IMR-90 (cell line): ENCODE measurements around the gene CRYBB1. TPM values are rescaled to one million over a fixed set of nuclear protein-coding genes. Genes with fewer than 3 reads are reported as not detected.

Source experiments
- ATAC-seq: fragments of 200-7000 bp; cut with Tn5 transposase; 2 replicates; pipeline ENCODE4 v1.9.1; 2020; ENCODE audit warnings: low read depth, mild to moderate bottlenecking, moderate library complexity
- BruUV-seq: library from RNA; stranded (reverse); fragments of 400-500 nt; replicated peaks from 2 replicates; lab custom pipeline; 2021; lab: Mats Ljungman, UMichigan
- CTCF ChIA-PET: fragments of 300-600 bp; formaldehyde crosslinking; extraction: SDS; loops from one replicate; lab custom pipeline; 2021; ENCODE audit warnings: antibody characterized with exemption; lab: Yijun Ruan, JAX
- POLR2A ChIA-PET: fragments of 300-600 bp; sonication (Branson Sonifier 250); formaldehyde crosslinking; loops from one replicate; lab custom pipeline; 2022; ENCODE audit warnings: antibody characterized with exemption; ENCODE audit not compliant: unreplicated experiment; lab: Charles Lee
- DNase-seq: peaks from one replicate; pipeline ENCODE4 v3.0.0; 2013
- H2AFZ ChIP-seq: replicated peaks from 2 replicates; pipeline ENCODE3; 2013; ENCODE audit warnings: low read length, mild to moderate bottlenecking; ENCODE audit not compliant: poor library complexity
- H2AK5ac ChIP-seq: 2 replicates; pipeline ENCODE4 v1.6.1; 2013; ENCODE audit warnings: low read depth, low read length, inconsistent platforms
- H2AK9ac ChIP-seq: replicated peaks from 2 replicates; pipeline ENCODE3; 2013; ENCODE audit warnings: mild to moderate bottlenecking, low read depth, low read length, moderate library complexity; ENCODE audit not compliant: poor library complexity
- H2BK120ac ChIP-seq: 2 replicates; pipeline ENCODE4 v1.6.1; 2013; ENCODE audit warnings: low read depth, low read length, inconsistent platforms
- H2BK15ac ChIP-seq: 3 replicates; pipeline ENCODE4 v1.6.1; 2013; ENCODE audit warnings: low read depth, low read length, inconsistent platforms
- H2BK20ac ChIP-seq: 2 replicates; pipeline ENCODE4 v1.6.1; 2013; ENCODE audit warnings: low read depth, mild to moderate bottlenecking, inconsistent platforms, low read length, moderate library complexity
- H2BK5ac ChIP-seq: 2 replicates; pipeline ENCODE4 v1.6.1; 2013; ENCODE audit warnings: mild to moderate bottlenecking, low read depth, low read length, inconsistent platforms; ENCODE audit not compliant: poor library complexity, severe bottlenecking
- H3K14ac ChIP-seq: replicated peaks from 2 replicates; pipeline ENCODE4 v1.6.1; 2013; ENCODE audit warnings: low read depth, low read length, inconsistent platforms
- H3K18ac ChIP-seq: 2 replicates; pipeline ENCODE4 v1.6.1; 2013; ENCODE audit warnings: low read depth, low read length, control low read depth
- H3K23ac ChIP-seq: 2 replicates; pipeline ENCODE4 v1.6.1; 2013; ENCODE audit warnings: low read depth, low read length, inconsistent platforms
- H3K27ac ChIP-seq: 2 replicates; pipeline ENCODE4 v1.5.1; 2013; ENCODE audit warnings: mild to moderate bottlenecking, control low read depth, low read length; ENCODE audit not compliant: insufficient read depth
- H3K27me3 ChIP-seq: 2 replicates; pipeline ENCODE4 v1.6.1; 2013; ENCODE audit warnings: low read length; ENCODE audit not compliant: control insufficient read depth, insufficient read depth
- H3K36me3 ChIP-seq: 2 replicates; pipeline ENCODE4 v1.6.1; 2013; ENCODE audit warnings: low read length, mixed read lengths; ENCODE audit not compliant: control insufficient read depth, insufficient read depth
- H3K4ac ChIP-seq: 2 replicates; pipeline ENCODE4 v1.6.1; 2013; ENCODE audit warnings: low read depth, low read length, inconsistent platforms
- H3K4me1 ChIP-seq: 2 replicates; pipeline ENCODE4 v1.6.1; 2013; ENCODE audit warnings: low read length, mixed read lengths; ENCODE audit not compliant: control insufficient read depth, insufficient read depth
- H3K4me2 ChIP-seq: 2 replicates; pipeline ENCODE4 v1.6.1; 2013; ENCODE audit warnings: low read depth, mild to moderate bottlenecking, control low read depth, low read length, moderate library complexity
- H3K4me3 ChIP-seq: 2 replicates; pipeline ENCODE4 v1.5.1; 2013; ENCODE audit warnings: low read depth, mild to moderate bottlenecking, control low read depth, low read length, moderate library complexity; ENCODE audit not compliant: insufficient read depth
- H3K56ac ChIP-seq: 2 replicates; pipeline ENCODE4 v1.6.1; 2013; ENCODE audit warnings: low read length, inconsistent platforms; ENCODE audit not compliant: insufficient read depth; ENCODE audit errors: extremely low read depth
- H3K79me1 ChIP-seq, 2 experiments: 2 replicates each; pipeline ENCODE4 v1.6.1; 2013; ENCODE audit warnings: low read length in 2 of 2, inconsistent platforms in 1 of 2, low read depth in 1 of 2
- H3K9ac ChIP-seq: 2 replicates; pipeline ENCODE4 v1.6.1; 2013; ENCODE audit warnings: low read depth, low read length, control low read depth
- H3K9me1 ChIP-seq: 2 replicates; pipeline ENCODE4 v1.6.1; 2013; ENCODE audit warnings: low read length, inconsistent platforms; ENCODE audit not compliant: insufficient read depth
- H3K9me3 ChIP-seq: 2 replicates; pipeline ENCODE4 v1.6.1; 2013; ENCODE audit warnings: low read length; ENCODE audit not compliant: control insufficient read depth, insufficient read depth
- H4K20me1 ChIP-seq: 2 replicates; pipeline ENCODE4 v1.6.1; 2013; ENCODE audit warnings: low read length, inconsistent platforms; ENCODE audit not compliant: insufficient read depth
- H4K5ac ChIP-seq: 2 replicates; pipeline ENCODE4 v1.6.1; 2013; ENCODE audit warnings: mild to moderate bottlenecking, low read depth, low read length, control low read depth
- H4K8ac ChIP-seq, 2 experiments: 2 replicates each; pipeline ENCODE4 v1.6.1; 2013; ENCODE audit warnings: low read depth in 2 of 2, low read length in 2 of 2, control low read depth in 1 of 2, inconsistent platforms in 1 of 2
- H4K91ac ChIP-seq: 2 replicates; pipeline ENCODE4 v1.6.1; 2013; ENCODE audit warnings: low read depth, low read length, inconsistent platforms; ENCODE audit not compliant: insufficient read depth
- BHLHE40 ChIP-seq: fragments of 150-350 bp; IDR thresholded peaks from 2 replicates; pipeline ENCODE4 v1.6.1; 2016; ENCODE audit warnings: mild to moderate bottlenecking, low read depth, low read length
- CEBPB ChIP-seq: IDR thresholded peaks from 2 replicates; pipeline ENCODE4 v1.6.1; 2012; ENCODE audit warnings: low read depth, low read length, improper control_type of control experiment
- CHD1 ChIP-seq: IDR thresholded peaks from 2 replicates; pipeline ENCODE4 v1.6.1; 2012; ENCODE audit warnings: low read depth, low read length, improper control_type of control experiment
- CTCF ChIP-seq: conservative IDR thresholded peaks from 2 replicates; pipeline ENCODE4 v1.5.1; 2012; ENCODE audit warnings: mild to moderate bottlenecking, low read depth, low read length, improper control_type of control experiment
- FOS ChIP-seq: fragments of 150-350 bp; IDR thresholded peaks from 2 replicates; pipeline ENCODE4 v1.6.1; 2016; ENCODE audit warnings: low read depth, low read length
- MAFK ChIP-seq: IDR thresholded peaks from 2 replicates; pipeline ENCODE4 v1.6.1; 2012; ENCODE audit warnings: low read depth, low read length, improper control_type of control experiment
- MAZ ChIP-seq: IDR thresholded peaks from 2 replicates; pipeline ENCODE4 v1.6.1; 2012; ENCODE audit warnings: low read depth, mild to moderate bottlenecking, low read length, improper control_type of control experiment, moderate library complexity, borderline replicate concordance
- MXI1 ChIP-seq: IDR thresholded peaks from 2 replicates; pipeline ENCODE4 v1.6.1; 2012; ENCODE audit warnings: low read depth, mild to moderate bottlenecking, low read length, moderate library complexity, borderline replicate concordance
- POLR2A ChIP-seq: IDR thresholded peaks from 2 replicates; pipeline ENCODE4 v1.6.1; 2012; ENCODE audit warnings: mild to moderate bottlenecking, low read depth, low read length
- RAD21 ChIP-seq: IDR thresholded peaks from 2 replicates; pipeline ENCODE4 v1.6.1; 2012; ENCODE audit warnings: low read length, improper control_type of control experiment
- RFX5 ChIP-seq: IDR thresholded peaks from 2 replicates; pipeline ENCODE4 v1.8.0; 2012; ENCODE audit warnings: low read depth, mild to moderate bottlenecking, low read length, moderate library complexity
- SMC3 ChIP-seq: fragments of 150-350 bp; IDR thresholded peaks from 2 replicates; pipeline ENCODE4 v1.6.1; 2016; ENCODE audit warnings: low read depth, mild to moderate bottlenecking, antibody characterized with exemption, low read length, moderate library complexity
- USF2 ChIP-seq: fragments of 150-350 bp; IDR thresholded peaks from 2 replicates; pipeline ENCODE4 v1.6.1; 2017; ENCODE audit warnings: mild to moderate bottlenecking, antibody characterized with exemption, low read length, low read depth
- WGBS, 2 experiments: methylation state at CpG; one replicate each; pipeline versions ENCODE4 v1.1.5 to v1.1.7; 2013; ENCODE audit warnings: missing lambda C conversion rate in 2 of 2; ENCODE audit not compliant: insufficient read length in 1 of 2; ENCODE audit errors: extremely low coverage in 2 of 2; 5-methylcytosine and 5-hydroxymethylcytosine counted together
- dilution Hi-C: fragments of 300-500 bp; cut with HindIII; formaldehyde crosslinking; loops from one replicate; pipeline ENCODE4 v1.14.3; 2018; ENCODE audit warnings: low sequenced_read_pairs; ENCODE audit not compliant: unreplicated experiment
- in situ Hi-C: fragments of 300-500 bp; cut with MboI; formaldehyde crosslinking; loops from 3 replicates; pipeline ENCODE4 v1.14.3; 2019; ENCODE audit warnings: low sequenced_read_pairs, inconsistent platforms, mixed read lengths
- intact Hi-C: fragments of 100-400 bp; cut with micrococcal nuclease; formaldehyde crosslinking; loops from 2 replicates; pipeline ENCODE4 v1.10.0; 2022
- polyA plus RNA-seq, 3 experiments: library from polyadenylated mRNA; depleted of rRNA; stranded (reverse); fragments of >200 nt; gene quantifications; 2 replicates each; pipeline ENCODE4 v1.2.3, GENCODE V29; 2012; ENCODE audit warnings: low replicate concordance in 1 of 3
- total RNA-seq: library from RNA; depleted of rRNA; stranded (reverse); fragments of >200 nt; gene quantifications from 2 replicates; pipeline ENCODE4 v1.2.3, GENCODE V29; 2012
- TF ChIP-seq, protein P1 (sequence below): fragments of 150-350 bp; IDR thresholded peaks from 2 replicates; pipeline ENCODE4 v1.6.1; 2016; ENCODE audit warnings: low read depth, mild to moderate bottlenecking, low read length, moderate library complexity, borderline replicate concordance

The CRYBB1 gene
- total and polyA plus RNA-seq, 2 of the 4 experiments (the other 2 are of a cell fraction) = not detected

DNA sequence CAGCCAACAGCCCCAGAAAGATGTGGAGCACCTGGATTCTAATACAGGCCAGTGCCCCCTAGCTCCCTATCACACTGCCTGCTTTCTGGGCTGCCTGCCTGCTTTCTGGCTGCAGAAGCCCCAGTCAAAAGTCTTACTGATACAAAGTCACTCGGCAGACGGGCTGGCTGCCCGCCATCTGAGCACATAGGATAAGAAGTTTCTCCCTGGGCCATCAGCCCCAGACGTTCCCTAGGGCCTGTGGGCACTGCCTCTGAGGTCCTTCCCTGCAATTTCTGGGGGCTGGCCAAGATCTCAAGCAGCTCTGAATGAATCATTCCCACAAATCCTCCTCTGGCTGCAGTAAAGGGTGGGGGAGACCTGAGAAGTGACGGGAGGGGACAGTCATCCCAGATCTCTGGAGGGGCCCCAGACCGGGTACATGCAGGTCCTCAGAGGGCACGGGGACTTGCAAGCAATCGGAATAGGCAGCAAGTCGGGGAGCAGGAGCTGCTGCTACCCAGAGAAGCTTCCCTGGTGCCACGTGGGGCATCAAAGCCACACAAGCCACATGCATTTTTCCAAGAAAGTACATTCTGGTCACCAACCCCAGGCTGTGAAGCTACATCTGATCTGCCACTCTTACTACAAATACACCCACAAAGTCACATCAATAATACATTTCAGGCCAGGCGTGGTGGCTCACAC lies 32.6 kb downstream of the CRYBB1 start:
- H3K9me3 ChIP-seq = no peaks in the 10 kb centered on the region
- H3K4me3 ChIP-seq = no peak overlapping the region
- H3K4ac ChIP-seq = 0 out of 2 replicates have a peak overlapping the region, but pooled peaks have one; percentile 1
- no peak overlapping the region for H2BK20ac ChIP-seq
- no peaks in the 10 kb centered on the region for H3K27me3 ChIP-seq
- peak overlapping the region; percentile 8 for H2BK120ac ChIP-seq
- no peaks in the 10 kb centered on the region; the same call in 1 of the 2 replicates for H3K36me3 ChIP-seq
- H2AK9ac ChIP-seq = peak overlapping the region; percentile 71
- peak overlapping the region; percentile 37 for H2AFZ ChIP-seq
- CTCF ChIA-PET = interaction anchor here (1.0 kb wide), 1 partner anchor 15 kb away, joined by 4 read pairs; no protein-coding TSS in a partner anchor
- peaks cover 13% of the 10 kb centered on the region for H3K4me1 ChIP-seq
- dilution Hi-C loops (no loop called here), intact Hi-C loops (loop anchor here (5.0 kb wide), 1 partner anchor 73 kb away; the partner anchor contains the start of gene TFIP11), in situ Hi-C loops (no loop called here)
- H4K91ac ChIP-seq = no peak overlapping the region
- POLR2A ChIA-PET = interaction anchor here (0.6 kb wide), 1 partner anchor 27 kb away, joined by 3 read pairs; no protein-coding TSS in a partner anchor
- H3K79me1 ChIP-seq = peaks cover 42 to 77% of the 10 kb centered on the region in 2 experiments
- DNase-seq = peak; percentile 79
- H3K27ac ChIP-seq = no peak overlapping the region
- peak overlapping the region; percentile 13; the same call in 1 of the 2 replicates for H3K14ac ChIP-seq
- H2AK5ac ChIP-seq = peak overlapping the region; percentile 75
- H3K4me2 ChIP-seq = peak overlapping the region; percentile 11; the same call in 1 of the 2 replicates
- H3K56ac ChIP-seq = no peak overlapping the region
- H4K20me1 ChIP-seq = peaks cover 35% of the 10 kb centered on the region; the same call in 1 of the 2 replicates
- H2BK15ac ChIP-seq = no peak overlapping the region
- H3K9me1 ChIP-seq = peaks cover 24% of the 10 kb centered on the region
- H4K8ac ChIP-seq = no peak overlapping the region; a peak in 1 of 4 replicates
- no peak overlapping the region for H3K23ac ChIP-seq
- peak; percentile 24 for ATAC-seq
- no TSS peak for BruUV-seq
- 0% methylated on average over 3 of the region's 11 CpGs; no CpG with 5 or more reads in 1 of the 2 experiments for WGBS, 2 experiments
- H4K5ac ChIP-seq = no peak overlapping the region
- H3K9ac ChIP-seq = no peak overlapping the region
- H3K18ac ChIP-seq = no peak overlapping the region
- peak overlapping the region; percentile 24 for H2BK5ac ChIP-seq
- TF ChIP-seq CTCF (no peak), RAD21 (no peak), FOS (peak; percentile 44), POLR2A (no peak), MAFK (no peak), MXI1 (no peak), RFX5 (no peak), CHD1 (no peak), USF2 (no peak), SMC3 (peak; percentile 12; the same call in 1 of the 2 replicates), CEBPB (no peak), MAZ (0 out of 2 replicates have a peak, but pooled peaks have one; percentile 13), BHLHE40 (no peak)
- TF ChIP-seq, protein P1, sequence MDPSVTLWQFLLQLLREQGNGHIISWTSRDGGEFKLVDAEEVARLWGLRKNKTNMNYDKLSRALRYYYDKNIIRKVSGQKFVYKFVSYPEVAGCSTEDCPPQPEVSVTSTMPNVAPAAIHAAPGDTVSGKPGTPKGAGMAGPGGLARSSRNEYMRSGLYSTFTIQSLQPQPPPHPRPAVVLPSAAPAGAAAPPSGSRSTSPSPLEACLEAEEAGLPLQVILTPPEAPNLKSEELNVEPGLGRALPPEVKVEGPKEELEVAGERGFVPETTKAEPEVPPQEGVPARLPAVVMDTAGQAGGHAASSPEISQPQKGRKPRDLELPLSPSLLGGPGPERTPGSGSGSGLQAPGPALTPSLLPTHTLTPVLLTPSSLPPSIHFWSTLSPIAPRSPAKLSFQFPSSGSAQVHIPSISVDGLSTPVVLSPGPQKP = no peak
